NCI-H1694 (cell line): ENCODE data around the gene ABCG2.
"Not testable (repeated sequence)": the region's sequence is repeated elsewhere in the genome, so short reads cannot be mapped to it uniquely, and the experiment has no call there.

Source experiments
- DNase-seq: peaks from one replicate; lab custom pipeline; 2025; lab: John Stamatoyannopoulos, UW

The ABCG2 gene

DNA sequence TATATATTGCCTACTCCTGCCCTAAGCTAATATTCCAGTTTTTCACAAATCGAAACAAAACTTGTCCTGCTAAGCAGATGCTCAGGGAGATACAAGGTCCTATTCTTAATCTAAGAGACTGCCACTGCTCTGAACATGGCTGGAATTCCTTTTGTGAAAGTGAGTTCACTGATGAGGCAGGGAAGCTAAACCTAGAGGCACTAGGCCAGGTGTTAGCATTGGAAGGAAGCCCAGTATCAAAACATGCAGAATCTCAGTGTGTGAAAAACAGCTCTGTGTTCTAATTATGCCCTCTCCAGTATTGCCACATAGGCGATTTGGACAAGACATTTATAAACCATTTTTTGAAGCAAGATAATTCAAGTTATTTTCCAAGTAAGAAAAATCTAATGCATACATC is 47.6 kb downstream of the ABCG2 start:
- no peak for DNase-seq

DNA sequence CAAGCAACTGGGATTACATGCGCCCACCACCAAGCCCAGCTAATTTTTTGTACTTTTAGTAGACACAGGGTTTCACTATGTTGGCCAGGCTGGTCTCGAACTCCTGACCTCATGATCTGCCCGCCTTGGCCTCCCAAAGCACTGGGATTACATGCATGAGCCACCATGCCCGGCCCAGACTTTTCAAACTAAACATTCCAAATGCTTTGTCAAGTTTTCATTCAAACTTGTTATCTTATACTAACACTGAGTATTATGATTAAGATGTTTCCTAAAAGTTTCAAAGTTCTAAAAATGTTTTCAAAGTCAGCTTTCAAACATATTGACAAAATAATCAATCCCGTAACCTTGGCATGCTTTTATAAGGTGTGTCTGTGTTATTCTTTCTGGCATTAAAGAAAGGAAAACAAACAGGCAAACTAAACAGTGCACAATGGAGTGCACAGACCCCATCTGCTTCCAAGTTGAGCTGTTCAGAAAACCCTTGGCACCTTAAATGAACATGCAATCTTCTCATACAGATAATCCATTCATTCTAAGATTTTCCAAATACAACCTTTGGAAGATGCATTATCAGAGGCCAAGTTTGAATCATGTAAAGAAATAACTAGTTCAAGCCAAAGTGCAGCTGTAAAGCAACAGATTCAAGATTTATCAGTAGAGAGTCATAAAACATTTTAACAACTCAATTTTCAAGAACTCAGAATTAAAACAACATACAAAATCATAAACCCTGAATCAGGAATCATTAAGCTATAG is 49.1 kb downstream of the ABCG2 start:
- DNase-seq: no peak

DNA sequence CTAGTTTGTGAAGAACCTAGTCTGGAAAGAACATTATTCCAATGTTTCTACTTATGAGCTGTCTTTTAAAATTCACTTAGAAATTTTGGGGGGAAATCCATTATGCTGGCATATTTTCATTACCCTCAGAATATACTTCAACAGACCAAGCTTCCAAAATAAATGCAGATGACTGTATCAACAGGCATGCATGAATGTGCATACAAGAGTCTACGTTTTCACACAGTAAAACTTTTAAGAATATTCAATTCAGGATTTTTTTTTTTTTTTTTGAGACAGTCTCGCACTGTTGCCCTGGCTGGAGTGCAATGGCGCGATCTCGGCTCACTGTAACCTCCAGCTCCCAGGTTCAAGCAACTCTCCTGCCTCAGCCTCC is 49.7 kb downstream of the ABCG2 start:
- no peak for DNase-seq

DNA sequence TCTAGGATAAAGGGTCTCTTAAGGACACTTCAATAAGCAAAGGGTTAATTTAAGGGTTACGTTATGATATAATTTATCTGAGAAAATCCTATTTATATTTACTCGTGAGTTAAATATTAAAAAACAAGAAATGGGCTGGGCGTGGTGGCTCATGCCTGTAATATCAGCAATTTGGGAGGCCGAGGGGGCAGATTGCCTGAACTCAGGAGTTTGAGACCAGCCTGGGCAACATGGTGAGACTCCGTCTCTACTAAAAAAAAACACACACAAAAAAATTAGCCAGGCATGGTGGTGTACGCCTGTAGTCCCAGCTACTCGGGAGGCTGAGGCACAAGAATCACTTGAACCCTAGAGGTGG is 50.4 kb downstream of the ABCG2 start:
- not testable (repeated sequence) for DNase-seq

DNA sequence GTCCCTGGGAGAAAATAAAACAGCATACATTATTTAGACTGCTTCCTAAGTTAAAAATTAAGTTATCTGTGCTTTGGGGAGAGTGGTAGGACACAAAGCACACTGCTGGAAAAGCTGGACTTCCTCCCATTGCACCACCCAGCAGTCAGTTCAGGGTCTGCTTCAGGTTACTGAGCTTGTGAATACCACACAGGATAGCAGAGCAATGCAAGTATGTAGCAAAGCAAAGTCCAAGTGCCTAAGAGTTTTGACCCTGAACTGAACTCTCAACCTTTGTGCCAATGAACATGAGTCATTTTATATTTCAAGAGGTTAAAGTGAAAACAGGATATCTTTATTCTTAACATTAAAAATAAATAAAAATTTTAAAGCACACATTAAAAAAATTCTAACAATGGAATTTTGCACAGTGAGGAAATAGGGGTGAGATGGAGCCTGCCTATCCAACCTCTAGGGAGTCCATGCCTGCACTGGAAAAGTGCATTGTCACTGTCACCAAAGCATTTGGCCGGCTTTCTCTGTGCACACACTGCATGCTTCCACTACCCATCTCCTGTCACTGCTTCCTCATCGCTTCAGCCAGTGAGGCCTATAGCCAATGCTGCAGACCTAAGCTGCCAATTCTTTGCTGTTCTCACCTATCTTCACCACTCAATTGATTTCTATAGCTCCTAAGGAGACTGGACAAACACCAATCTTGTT is 50.9 kb downstream of the ABCG2 start:
- no peak for DNase-seq

DNA sequence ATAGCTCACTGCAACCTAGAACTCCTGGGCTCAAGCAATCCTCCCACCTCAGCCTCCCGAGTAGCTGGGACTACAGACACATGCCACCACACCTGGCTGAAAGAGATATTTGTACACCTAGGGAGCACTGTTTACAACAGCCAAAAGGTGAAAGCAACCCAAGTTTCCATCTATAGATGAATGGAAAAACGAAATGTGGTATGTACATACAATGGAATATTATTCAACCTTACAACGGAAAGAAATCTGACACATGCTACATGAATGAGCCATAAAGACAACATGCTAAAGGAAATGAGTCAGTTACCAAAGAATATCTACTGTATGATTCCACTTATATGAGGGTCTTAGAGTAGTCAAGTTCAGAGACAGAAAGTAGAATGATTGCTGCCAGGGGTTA is 52.2 kb downstream of the ABCG2 start:
- no peak for DNase-seq

DNA sequence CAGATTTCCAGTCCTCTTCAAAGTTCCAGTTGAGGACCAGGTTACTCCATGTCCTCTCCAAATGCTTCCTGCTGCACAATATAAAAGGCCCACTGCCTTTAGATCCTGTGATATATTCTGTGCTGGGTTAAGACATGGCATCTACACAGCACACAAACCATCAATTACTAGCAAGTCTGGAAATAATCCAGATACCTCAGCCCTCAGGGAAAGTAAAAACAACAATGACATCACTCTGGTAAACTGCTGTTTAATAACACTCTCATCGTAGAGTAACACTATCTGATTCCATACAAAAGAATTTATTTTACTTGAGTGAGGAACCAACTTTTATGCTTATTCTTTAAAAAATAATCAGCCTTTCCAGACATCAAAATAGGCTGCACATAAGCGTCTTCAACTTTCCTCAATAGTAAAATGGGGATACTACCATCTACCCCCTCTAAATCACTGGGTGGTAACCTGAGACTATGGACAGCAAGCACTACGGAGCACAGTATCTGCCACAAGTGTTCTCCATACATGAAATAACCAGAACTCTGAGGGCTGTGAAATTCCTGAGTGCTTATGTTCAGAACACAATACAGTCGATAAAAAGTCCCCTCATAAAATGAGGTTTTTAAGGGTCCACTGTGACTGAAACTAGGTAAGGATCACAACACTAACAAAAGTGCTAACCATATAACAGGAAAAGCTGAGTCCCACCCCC is 53.4 kb downstream of the ABCG2 start:
- no peak for DNase-seq

DNA sequence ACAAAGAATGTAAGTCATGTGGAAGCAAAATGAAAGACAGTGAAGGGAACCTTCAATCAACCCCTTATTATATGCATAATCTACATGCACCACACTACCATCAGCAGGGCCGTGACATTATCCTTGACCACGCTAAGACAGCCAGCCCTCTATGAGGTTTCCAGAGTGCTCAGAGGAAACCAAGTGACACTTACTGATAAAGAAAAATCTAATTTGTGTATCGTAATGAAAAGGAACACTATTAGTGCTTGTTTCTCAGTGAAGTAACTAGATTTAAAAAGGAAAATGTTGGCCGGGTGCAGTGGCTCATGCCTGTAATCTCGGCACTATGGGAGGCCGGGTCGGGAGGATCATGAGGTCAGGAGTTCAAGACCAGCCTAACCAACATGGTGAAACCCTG is 56.4 kb downstream of the ABCG2 start:
- no peak for DNase-seq

DNA sequence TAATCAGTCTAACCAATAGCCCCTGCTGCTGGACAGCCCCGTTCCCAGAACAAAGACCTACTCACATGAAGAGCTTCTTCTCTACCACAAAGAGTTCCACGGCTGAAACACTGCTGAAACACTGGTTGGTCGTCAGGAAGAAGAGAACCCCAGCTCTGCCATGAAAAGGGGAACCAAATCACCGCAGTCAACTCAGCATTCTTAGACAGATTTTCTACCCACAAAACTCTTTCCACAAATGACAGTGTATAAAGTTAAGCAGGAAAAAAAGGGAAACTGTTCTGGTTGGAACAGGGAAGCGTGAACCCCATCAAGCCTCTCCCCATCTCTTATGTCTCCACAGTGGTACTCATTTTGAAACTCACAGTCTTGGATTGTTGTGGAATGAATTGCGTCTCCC is 57.3 kb downstream of the ABCG2 start:
- no peak for DNase-seq

DNA sequence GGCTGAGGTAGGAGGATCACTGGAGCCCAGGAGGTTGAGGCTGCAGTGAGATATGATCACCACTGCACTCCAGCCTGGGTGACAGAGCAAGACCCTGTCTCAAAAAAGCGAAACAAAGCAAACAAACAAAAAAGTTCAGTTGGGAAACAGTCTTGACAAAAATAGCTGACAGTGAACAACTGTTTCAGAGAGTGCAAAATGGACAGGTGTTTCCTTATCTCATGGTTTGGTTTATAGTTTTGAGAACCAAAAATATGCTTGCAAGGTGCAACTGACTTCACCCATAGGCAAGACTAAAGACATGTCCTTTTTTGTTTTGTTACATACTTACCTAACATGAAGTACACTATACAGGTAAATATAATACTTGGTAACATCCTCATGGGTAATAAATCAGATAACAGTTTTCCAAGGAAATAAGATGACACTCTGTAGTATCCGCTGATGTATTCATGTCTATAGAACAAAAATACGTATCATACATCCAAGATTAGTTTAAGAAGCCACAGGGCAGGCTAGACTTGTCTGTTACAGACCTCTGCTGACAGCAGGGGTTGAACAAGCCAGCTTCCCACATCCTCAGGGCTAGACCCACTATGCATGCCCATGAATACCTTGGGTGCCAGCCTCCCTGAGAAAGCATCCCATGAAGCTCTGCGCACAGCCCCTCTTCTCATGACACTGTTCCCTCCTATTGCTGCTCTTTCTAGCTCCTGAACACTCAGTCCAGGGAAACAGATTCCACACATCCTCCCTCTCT is 59.3 kb downstream of the ABCG2 start:
- no peak for DNase-seq

DNA sequence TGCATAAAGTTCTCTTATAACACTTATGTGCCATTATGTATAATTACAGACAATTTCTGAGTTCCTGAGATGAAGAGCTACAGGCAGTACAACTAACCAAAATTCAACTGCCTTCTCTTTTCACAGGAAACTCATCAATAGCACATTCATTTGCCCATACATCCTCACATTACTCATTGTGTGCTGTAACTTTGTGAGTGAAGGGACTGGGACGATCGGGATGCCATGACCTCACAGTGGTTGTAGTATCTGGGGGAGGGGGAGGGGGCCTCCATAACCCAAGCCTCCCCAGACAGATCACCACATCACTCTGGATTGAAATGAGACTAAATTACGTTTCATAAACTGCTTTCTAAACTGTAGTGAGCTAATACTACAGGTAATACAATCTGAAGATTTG is 60.7 kb downstream of the ABCG2 start:
- no peak for DNase-seq

DNA sequence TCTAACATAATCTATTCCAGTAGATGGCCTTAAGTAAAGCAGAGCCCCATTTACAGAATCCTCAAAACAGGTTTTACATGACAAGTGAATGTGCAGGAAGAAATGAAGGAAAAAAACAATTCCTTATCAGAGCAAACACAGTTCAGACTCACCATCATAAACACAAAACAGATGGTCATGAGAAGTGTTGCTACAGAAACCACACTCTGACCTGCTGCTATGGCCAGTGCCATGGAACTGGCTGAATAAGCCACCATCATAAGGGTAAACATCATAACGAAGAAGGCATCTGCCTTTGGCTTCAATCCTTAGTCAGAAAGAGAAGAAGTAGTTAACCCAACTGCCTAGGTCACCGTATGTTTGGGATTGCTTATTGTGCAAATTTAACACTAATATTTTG is 61.1 kb downstream of the ABCG2 start:
- no peak for DNase-seq

DNA sequence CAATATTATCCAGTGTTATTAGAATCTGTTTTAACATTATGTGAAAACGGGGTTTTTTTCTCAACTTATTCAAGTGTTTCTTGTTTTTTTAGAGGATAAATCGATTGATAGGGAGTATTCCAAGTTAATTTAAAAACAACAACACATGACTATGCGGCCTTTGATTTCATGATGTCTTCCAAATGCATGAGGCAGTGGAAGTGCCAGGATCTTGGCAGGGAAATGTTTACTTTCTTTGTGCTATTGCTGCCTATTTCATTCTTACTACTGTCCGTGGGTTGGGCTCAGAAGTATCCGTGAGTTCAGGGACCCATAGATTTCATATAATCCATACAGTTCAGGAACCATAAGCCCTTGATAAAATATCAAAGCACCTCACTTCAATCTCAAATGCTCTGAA is 64.6 kb downstream of the ABCG2 start:
- DNase-seq: no peak

DNA sequence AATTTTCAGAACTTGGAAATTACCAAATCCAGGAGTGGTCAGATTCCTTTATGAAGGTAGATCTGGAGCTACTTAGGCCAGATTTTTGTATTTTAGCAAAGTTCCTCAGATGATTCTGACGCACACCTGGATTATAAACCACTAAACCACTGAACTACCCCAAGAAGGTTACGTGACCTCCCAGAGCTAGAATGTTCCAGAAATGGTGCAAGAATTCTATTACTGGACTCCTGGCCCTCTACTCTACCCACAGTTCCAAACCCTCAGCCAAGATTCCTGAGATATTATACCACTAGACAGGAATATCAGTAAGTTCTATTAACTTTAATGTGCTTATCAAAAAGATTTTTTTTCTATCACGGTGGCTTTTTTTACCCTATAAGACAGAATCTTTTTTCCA is 67.1 kb downstream of the ABCG2 start:
- DNase-seq: no peak

DNA sequence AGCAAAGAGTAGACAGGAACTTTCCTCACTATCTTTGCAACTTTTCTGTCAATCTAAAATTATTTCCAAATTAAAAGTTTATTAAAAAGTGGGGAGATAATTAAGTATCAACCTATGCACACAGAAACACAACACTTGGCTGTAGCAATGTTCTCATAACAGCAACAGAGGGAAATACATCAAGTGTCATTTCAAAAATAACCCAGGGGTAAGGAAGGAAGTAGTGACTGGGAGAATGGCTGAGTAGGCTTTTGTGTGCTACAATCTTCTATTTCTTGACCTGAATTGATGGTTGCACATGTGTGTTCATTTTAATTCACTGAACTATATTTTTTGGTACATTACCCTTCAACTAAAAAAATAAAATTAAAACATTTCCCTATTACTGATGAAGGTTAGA is 67.5 kb downstream of the ABCG2 start:
- no peak for DNase-seq

DNA sequence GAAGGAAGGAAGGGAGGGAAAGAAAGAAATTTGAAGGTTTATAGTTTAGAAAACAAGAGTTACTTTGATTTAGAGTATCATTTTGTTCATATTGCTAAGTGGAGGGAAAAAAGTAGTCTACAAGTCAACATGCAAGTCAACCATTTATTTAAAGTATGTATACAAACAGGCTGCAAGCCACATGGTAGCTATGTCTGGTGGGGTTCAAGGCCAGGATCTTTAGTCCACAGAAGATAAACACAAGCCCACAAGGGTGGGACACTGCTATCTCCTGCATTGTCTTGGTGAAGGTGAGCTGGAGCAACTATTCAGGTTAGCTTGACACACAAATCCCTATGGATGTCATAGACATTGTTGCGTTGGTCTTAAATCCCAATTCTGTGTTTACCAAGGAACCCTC is 71.4 kb downstream of the ABCG2 start:
- DNase-seq: no peak

DNA sequence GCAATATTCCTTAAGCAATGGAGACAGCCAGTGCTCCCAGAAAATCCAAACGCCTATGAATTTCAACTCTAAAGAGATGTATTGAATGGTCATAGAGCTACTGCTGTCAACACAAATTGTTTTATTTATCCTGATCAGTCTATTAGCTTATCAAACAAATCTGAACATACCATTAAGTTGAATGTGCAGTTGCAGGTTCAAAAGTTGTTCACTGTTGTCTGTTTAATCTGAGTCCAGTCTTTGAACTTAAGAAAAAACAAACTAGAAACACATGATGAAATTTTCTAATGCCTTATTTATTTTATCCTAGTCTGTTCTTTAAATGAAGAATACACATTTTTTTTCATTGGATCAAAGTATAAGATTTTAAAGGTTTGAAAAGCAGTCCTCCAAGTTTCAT is 77.8 kb downstream of the ABCG2 start:
- no peak for DNase-seq

DNA sequence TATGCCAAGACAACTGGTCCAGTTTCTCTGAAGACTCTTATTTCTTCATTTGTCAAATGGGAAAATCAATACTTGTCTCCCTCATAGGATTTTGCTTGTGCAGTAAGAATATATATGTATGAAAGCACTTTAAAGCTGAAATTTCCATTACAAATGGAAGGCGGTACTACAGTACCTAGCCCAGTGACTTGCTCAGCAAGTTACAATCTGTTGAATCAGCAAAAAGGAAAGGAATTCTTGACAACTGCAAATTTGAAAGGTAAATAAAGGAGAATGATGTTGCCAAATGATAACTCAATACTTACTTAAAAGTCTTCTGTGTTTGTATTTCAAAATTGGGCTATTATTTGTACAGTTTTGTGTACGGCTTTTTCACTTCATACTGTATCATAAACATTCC is 79.9 kb downstream of the ABCG2 start:
- no peak for DNase-seq

DNA sequence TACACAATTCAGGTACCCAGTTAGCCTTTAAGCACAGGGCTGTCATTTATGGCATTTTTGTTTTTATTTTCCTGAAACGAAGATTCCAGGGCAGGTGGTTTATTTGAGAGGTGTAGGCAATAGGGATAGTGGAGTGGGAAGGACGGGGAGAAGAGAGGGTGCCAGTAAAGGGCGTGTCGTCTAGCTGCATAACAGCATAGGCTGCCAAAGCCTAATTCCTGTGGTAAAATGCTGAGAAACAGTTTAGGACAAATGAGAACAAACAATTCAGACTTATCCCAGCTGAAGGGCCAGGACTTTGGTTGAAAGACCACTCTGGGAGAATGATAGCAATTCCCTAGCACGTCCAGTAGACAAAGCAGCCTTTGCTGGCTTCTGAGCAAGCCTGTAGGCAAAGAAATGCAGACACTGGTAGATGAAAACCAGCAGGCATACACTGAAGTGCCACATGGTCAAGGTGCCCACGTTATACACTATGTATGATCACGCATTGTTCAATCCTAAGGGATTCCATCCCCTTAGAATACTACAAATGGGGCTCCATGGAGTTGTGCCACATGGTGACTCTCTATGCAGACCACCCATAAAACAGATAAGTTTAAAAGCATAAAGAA is 80.4 kb downstream of the ABCG2 start:
- DNase-seq: no peak

DNA sequence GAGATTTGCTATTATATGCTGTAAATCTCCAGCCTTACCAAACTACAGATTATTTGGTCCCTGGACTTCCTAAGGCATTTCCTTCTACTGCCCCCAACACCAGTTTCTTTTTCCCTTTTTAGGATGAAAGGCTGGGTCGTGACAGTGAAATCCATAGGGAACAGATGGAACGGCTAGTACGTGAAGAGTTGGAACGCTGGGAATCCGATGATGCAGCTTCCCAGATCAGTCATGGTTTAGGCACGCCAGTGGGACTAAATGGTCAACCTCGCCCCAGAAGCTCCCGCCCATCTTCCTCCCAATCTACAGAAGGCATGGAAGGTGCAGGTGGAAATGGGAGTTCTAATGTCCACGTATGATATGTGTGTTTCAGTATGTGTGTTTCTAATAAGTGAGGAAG is 83.1 kb downstream of the ABCG2 start:
- DNase-seq: no peak

DNA sequence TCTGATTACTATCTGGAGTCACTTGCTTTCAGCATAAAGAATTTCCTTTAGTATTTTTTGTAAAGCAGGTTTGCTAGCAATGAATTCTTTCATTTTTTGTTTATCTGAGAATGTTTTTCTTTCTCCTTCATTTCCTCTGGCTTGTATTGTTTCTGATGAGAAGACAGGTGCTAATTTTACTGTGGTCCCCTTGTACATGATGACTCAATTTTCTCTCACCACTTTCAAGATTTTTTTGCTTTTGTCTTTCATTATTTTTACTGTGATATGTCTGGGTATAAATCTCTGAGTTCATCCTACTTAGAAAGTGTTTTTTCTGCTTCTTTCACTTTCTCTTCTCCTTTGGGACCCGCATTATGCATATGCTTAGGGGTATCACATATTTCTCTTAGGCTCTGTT is 88.4 kb downstream of the ABCG2 start:
- no peak for DNase-seq

DNA sequence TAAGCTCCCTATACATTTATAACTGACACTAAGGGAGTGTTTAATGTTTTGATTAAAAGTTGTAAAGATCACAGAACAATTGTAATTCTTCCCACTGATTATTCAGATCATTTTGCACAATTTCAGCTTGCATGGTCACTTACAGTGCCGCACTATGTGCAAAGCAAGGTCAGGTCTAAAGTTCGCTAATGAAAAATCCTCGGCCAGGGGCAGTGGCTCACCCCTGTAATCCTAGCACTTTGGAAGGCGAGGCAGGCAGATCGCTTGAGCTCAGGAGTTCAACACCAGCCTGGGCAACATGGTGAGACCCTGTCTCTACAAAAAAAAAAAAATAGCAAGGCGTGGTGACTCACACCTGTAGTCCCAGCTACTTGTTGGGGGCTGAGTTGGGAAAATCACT is 94.0 kb downstream of the ABCG2 start:
- no peak for DNase-seq
